ENCODE results near the gene ZNF436.

DNA sequence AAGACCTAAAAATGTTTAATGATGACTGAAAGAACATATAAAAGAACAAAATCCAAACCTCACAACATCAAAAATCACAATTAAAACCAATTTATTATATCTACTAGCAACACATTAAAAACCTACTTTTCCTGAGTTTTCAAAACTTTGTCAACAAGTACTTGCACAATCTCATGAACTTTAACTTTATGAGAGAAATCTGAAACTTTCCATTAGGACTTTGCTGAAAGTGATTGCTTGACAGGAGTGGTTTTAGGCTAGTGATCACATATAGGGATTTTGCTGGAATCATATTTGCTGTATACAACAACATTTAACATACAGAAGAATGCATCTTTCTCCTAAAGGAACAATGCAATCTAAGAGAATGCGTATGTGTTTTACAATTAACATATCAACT is 38.8 kb downstream of the ZNF436 start:
- TF ChIP-seq POLR2AphosphoS5 (IDR thresholded peaks at IDR 0.05; ENCODE audit: low read depth, low read length), result no peak
- TF ChIP-seq SIN3A (IDR thresholded peaks at IDR 0.05; ENCODE audit: borderline replicate concordance, insufficient read depth, low read length), result no peak
- TF ChIP-seq REST (IDR thresholded peaks at IDR 0.05; ENCODE audit: insufficient read depth in 1 of 2, low read depth in 2 of 2, low read length in 2 of 2), result no peak
